Lung microvascular endothelial cell (primary cell): ENCODE results near the gene TSEN34. TPM values are rescaled to one million over a fixed set of nuclear protein-coding genes. Genes with fewer than 3 reads are reported as not detected.

Source experiments
- DNase-seq, 2 donors: peaks; one replicate each; pipeline versions ENCODE4 v3.0.0 to v3.0.0-alpha.2; 2010; ENCODE audit warnings: low read depth in 2 of 2
- total RNA-seq: library from RNA; depleted of rRNA; stranded (reverse); fragments of >200 nt; gene quantifications from 2 replicates; pipeline ENCODE4 v1.2.1, GENCODE V29; 2014

Gene TSEN34
- total RNA-seq = 35.1 and 38.8 TPM in 2 replicates

DNA sequence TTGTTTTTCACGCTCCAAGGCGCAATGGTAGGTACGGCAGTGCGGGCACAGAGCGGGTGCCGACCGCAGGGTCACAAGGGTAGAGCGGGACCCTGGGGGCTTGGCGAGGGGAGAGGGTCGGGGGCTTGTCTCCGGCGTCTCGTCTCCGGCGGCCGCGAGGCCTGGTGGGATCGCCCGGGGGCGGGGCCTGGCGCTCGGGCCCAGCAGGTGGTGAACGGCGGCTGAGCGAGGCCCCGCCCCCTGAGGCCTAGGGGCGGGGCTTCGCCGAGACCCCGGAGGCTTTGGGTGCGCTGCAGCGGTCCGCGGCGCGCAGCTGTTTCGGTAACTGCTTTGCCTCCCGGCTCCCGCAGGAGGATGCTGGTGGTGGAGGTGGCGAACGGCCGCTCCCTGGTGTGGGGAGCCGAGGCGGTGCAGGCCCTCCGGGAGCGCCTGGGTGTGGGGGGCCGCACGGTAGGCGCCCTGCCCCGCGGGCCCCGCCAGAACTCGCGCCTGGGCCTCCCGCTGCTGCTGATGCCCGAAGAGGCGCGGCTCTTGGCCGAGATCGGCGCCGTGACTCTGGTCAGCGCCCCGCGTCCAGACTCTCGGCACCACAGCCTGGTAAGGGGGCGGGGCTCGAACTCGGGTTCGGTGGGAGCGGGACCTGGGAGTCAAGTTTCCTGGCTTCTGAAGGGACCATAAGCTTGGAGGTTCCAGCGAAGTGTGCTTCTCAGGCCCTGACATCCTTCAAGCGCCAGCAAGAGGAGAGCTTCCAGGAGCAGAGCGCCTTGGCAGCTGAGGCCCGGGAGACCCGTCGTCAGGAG lies at the start of gene TSEN34:
Gene TSEN34, plus strand, starts transcription at position 298 of the 800 bp plus-strand sequence. Its CDS starts 57 bp downstream, at position 355.
- peak; percentile 80 to 87 for DNase-seq

DNA sequence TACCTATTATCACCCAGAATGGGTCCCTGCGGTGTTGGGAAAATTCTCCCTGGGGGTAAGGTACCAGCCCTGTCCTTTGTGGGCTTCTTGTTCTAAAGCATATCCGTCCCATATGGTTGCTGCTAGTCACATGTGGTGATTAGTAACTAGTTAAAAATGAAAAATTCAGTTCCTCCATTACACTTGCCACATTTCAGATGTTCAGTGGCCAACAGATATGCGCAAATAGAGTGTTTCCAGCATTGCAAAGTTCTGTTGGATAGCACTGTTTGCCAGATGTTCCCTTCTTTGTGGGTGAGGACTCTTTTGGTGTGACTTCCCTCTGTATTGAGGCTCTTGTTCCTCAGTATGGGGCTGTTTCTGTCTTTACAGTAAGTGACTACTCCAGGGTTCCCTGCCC lies 49.8 kb upstream of the TSEN34 start:
- DNase-seq = no peak

DNA sequence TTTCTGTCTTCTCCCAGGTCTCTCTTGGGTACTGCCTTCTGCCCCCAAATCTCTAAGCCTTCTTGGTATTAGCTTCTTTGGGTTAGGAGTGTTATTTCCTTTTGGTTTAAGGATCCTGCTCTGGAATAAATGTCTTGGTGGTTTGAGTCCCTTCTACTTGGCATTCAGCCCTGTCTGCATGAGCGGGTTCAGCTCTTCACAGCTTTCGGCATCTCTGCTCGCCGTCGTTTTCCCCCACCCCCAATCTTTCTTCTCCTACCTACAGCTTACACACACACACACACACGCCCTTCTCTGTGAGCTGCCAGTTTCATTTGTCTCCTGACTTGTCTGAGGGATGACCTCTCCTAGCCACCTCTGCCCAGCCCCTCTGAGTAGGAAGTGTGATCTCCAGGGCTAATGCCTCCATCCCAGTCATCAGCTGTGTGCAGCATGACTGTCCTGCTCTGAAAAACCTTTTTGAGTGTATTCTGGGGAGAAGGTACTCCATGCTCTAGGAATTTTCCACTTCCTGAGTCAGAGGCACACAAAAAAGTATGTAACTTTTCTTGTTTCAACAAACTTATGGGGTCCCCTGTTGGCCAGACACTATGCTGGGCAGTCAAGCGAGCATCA lies 48.8 kb upstream of the TSEN34 start:
- DNase-seq = no peak

DNA sequence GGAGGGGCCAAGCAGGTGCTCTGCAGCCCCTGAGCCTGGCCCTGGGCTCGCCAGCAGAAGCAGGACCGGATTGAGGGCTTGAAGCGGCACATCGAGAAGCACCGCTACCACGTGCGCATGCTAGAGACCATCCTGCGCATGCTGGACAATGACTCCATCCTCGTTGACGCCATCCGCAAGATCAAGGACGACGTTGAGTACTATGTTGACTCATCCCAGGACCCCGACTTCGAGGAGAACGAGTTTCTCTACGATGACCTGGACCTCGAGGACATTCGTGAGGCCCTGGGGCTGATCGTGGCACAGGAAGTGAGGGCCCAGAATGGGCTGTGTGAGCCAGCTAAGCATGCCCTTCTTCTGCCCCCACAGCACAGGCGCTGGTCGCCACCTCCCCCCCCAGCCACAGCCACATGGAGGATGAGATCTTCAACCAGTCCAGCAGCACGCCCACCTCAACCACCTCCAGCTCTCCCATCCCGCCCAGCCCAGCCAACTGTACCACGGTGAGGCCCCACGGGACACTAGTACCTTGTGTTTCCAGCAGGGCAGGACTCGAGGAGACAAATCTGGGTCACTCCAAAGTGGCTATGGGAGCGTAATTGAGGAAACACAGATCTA lies 45.5 kb upstream of the TSEN34 start:
- no peak for DNase-seq

DNA sequence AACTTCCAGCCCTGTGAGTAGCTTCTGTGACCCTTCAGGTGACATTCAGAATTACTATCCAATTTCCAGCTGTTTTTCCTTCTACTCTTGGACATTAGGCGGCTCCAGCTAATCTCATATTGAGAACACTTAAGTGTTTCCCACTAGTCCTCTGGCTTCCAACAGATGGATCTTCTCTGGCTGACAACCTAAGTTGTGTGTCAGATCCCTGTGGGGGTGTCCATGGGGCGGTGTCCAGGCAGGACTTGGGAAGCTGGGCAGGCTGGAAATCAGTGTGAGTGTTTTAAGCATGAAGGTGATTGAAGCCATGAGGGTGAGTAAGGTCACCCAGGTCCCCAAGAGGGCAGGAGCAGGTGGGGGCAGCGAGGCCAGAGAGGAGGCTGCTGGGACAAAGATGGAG lies 43.4 kb upstream of the TSEN34 start:
- no peak for DNase-seq

DNA sequence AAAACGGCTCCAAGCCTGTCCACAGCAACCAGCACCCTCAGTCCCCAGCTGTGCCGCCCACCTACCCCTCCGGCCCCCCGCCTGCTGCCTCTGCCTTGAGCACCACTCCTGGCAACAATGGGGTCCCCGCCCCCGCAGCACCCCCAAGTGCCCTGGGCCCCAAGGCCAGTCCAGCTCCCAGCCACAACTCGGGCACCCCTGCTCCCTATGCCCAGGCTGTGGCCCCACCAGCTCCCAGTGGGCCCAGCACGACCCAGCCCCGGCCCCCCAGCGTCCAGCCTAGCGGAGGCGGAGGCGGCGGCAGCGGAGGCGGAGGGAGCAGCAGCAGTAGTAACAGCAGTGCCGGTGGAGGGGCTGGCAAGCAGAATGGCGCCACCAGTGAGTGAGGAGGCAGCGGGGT lies 43.0 kb upstream of the TSEN34 start:
- DNase-seq = no peak

DNA sequence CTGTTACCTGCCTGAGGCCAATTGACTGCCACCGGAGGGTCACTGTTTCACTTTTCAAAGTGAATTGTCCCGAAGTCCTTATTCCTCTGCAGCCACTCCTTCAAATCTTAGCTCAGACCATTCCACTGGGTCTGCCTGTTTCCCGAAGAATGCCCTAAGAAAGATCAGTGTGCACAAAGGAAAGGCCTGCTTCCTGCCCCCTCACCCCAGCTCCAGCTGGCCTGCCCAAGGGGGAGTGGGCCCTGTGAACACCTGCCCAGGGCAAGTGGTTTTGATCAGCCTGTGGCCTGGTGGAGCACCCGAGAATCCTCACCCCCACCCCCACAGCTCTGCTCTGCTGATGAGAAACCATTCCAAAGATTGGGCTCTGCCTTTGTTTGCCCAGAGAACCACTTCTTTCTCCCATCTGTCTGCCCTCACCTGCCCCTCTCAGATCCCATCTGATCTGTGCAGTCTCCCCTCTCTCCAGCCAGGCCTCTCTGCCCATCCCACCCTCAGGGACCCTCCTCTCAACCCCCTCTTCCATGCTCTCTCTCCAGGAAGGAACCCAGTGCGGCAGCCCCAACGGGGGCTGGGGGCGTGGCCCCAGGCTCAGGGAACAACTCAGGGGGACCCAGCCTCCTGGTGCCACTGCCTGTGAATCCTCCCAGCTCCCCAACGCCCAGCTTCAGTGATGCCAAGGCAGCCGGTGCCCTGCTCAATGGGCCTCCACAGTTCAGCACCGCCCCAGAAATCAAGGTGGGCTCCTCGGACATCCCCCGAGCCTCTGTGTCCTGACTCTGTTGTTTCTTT lies 41.9 kb upstream of the TSEN34 start:
- peak in 1 of 2 donors; percentile 87 for DNase-seq

DNA sequence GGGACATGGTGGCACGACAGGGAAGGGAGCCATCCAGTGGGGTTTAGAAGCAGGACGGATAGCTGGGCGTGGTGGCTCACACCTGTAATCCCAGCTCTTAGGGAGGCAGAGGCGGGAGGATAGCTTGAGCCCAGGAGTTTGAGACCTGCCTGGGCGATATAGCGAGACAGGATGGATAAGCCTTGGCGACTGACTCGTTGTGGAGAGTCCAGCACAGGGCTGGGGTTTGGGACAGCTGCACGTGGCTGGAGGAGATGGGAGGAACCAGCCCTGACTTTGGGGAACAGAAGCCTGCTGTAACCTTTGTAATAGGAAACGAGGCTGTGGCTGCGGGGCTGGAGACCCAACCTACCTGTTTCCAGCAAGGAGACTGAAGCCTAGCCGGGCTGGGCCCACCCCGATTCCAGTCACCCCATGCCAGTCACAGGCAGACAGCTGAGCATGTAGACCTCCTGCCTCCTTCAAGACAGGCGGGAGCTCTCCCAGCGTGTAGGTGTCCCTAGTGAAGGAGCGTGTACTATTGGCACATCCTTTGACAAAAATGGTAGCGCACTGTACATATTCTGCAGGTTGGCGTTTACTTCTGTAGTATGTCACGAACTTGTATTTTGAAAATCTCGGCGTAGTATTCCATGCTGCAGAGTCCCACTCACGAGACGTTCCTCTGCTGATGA lies 39.6 kb upstream of the TSEN34 start:
- no peak for DNase-seq

DNA sequence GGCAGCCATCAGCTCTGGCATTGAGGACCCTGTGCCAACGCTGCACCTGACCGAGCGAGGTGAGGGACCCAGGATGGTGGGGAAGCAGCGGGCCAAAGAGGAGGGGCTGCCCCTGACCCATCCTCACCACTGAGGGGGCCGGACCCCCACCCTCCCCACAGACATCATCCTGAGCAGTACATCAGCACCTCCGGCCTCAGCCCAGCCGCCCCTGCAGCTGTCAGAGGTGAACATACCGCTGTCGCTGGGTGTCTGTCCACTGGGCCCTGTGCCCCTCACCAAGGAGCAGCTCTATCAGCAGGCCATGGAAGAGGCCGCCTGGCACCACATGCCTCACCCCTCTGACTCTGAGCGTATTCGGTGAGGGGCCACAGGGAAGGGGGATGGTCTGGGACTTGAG lies 38.8 kb upstream of the TSEN34 start:
- no peak for DNase-seq

DNA sequence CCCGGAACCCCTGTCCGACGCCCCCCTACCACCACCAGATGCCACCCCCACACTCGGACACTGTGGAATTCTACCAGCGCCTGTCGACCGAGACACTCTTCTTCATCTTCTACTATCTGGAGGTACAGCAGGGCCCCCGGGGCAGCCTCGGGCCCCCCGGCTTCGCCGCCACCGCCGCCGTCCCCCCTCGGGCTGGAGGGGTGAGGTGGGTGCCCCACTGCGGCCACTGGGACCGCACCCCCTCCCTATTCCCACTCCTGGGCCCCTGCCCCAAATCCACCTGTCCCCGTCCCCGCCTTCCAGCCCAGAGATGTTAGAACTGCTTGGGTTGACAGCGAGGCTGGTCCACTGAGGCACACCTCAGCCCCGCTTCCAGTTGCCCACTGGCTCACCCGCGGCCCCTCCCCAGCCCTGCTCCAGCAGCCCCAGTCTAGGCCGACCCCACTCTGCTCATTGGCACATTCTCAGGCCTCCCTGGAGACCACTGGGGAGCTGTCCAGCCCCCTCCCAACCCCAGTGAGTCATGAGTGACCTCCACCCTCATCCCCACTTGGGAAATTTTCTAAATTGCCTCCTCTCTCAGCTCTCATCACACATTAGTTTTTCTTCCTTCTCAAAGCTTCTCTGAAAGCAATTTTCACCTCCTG lies 38.1 kb upstream of the TSEN34 start:
- DNase-seq = no peak

DNA sequence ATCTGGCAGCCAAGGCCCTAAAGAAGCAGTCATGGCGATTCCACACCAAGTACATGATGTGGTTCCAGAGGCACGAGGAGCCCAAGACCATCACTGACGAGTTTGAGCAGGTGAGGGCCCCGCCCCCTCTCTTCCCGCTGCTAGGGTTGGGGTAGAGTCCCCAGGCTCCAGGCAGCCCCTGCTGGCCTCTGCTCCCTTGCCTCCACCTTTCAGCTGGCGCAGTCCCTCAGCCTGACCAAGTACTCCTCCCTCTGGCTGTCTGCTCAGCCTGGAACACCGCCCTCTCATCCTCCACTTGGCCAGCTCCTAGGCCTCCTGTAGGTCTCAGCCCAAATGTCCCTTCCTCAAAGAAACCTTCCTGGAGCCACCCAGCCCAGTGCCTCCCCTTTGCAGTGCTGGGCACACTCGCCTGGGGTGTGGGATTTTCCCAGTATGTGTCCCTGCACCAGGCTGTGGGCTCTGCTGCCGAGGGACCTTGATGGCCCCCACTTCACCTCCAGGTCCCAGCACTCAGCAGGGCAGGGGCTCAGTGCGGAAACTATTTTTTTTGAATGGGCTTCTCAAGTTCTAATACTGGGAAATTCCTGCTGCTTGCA lies 37.3 kb upstream of the TSEN34 start:
- DNase-seq = no peak

DNA sequence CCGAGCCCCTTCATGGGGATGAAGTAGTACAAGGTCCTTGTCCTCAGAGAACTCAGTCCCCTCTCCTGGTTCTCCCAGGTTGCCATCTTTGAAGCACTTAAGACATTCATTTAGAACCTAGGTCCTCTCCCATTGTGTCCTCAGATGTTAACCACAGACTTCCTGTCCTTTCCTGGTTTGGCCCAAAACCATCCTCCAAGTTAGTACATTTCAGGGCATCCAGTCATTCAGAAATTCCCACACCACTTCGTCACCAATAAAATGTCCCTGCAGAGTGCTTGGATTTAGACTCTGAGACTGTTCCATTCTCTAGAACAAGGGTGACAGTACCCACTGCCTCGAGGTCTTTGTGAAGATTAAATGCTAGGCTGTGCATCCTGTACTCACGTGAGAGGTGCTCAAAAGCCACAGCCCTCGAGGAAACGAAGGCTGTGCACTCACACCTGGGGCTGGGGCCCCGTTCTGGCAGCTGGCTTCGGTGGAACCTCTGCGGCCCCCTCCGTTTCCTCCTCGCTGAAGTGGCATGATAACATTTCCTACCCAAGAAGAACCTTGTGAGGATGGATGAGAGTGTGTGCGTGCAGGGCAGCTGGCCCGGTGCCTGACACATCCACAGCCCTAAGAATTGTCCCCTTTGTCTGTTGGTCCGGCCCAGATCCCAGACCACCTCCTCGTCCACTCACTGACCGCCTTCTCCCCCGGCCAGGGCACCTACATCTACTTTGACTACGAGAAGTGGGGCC lies 36.3 kb upstream of the TSEN34 start:
- peak in 1 of 2 donors; percentile 54 for DNase-seq

DNA sequence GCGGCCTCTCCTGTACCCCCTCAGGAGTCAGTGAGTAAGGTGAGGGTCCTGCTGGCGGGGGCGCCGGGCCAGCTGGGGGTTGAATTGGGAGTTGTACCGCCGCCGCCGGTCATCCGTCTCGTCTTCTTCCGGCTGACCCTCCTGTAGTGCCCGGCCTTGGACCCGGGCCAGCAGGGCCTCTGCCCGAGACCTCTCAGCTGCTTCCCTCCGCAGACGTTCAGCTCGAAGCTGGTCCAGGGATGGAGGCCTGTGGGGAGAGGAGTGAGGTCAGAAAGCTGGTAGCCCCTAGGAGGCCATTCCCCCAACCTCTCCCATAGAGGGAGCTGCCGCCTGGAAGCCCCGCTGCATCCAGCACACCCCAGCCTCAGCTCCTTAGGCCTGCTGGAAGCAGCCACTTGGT lies 35.4 kb upstream of the TSEN34 start:
- peak in 1 of 2 donors; percentile 24 for DNase-seq

DNA sequence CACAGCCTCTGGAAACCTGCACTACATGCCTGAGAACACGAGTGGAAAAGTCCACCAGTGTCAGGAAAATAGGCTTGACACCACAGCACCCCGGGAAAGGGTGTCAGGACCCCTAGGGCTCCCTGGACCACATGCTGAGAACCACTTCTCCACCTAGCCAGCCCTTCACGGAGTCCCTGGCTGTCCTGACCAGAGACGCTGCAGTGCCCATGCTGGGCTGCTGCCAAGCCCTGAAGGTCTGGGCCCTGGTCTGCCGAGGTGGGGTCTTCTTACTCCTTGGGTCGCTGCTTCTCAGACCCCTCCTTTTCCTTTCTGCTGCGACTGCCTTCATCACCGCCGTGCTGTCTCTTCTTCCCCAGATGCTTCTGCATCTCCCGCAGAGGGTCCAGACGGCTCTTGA lies 34.6 kb upstream of the TSEN34 start:
- no peak for DNase-seq

DNA sequence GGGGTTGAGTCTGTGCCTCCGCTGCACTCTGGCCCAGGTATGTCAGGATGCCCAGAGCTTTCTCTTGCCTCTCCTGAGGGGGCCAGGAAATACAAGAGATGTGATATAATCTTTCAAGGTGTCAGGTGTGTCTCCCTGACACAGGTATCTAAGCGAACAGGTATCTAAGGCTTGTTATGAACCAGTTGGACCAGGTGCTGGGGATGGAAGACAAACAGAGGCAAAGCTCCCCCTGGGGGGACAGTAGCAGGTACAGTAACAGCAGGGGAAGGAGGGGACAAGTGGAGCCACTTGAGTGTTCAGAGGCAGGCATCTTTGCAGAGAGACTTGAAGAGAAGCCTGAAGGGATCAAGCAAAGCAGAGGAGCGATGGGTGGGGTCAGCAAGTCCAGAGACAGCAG lies 34.2 kb upstream of the TSEN34 start:
- DNase-seq = no peak

DNA sequence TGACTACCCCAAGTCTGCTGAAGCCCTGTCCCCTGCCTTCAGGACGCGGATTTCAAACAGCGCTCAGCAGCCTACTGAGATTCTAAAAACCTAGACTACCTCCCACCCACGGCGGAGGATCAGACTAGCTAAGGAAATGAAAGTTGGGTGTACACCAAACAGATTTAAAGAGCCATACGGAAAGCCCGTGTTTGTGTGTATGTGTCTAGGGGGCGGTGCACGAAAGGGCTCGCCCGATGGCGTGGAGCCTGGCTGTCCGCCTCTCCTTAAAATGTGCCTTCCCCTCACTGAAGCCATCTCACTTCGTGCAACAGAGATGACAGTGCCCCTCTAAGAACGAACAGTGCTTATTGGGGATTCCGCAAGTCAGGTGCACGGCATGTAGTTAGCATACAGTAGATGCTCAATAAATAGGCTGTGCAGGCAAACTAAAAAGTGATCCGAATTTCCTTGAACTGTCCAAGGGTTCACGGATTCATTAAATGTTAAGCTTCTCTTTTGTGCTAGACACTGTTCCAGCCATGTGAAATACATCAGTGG lies 32.2 kb upstream of the TSEN34 start:
- peak; percentile 23 to 26 for DNase-seq

DNA sequence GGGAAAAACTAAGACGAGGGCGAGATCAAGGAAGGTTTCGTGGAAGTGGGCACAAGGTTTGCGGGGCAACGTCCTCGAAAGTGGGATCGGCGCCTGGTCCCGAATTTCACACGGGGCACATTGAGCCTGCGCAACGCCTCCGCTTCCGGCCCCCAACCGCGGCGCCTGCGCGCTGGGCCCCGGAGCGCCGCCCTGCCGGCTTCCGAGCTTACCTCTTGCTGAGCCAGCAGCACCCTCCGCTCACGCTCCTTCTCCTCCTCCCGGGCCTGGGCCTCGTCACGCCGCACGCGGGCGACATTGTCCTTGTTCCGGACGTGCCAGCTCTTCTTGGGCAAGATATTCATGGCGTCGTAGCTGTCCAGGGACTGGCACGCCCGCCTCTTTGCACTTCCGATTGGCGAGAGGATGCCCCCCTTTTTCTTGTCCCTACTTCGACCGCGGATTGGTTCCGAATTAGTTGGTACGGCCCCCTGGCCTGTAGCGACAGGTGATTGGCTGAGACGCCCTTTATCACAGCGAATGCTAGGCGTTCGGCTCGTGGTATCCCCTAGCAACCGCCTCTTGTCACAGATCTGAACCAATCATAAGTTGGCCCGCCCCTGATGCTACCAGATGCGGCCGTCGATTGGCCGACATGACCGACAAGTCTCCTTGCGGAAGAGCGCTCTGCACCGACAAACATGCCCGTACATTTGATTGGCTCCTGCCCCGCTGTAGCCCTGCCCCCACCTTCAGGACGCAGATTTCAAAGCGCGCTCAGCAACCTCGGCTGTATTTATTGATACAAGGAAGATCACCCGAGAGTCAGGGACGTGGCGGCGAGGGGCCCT lies 31.5 kb upstream of the TSEN34 start, which contains the start of gene LENG1:
Gene LENG1, minus strand, starts transcription at position 370 of the 830 bp plus-strand sequence. Its CDS starts 26 bp downstream, at position 344.
- DNase-seq = peak; percentile 100

DNA sequence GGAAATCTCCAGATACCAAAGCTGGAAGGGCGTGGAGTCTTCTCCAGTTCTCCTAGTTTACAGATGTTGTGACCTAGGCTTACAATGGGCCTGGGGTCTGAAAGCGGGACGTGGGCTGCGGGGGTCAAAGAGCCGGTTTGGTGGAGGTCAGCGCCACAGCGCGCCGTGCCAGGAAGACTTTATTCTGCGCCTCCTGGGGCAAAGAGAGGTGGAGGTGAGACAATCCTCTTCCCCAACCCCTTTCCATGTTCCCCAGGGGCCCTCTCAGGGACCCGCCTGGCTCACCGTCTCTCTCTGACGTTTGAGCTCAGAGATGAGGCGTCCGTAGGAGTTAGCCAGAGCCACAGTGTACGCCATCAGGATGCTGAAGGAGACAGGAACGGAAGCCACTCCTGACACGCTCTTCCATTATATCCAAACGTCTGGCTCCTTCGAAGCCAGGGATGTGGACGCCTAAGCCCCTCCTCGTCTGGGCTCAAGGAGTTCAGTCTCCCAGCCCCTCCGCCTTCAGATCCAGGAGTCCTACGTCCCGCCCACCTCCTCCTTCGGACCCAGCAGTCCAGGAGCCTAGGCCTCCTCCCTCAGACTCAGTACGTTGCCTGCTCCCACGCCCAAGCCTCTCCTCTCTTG lies 30.8 kb upstream of the TSEN34 start:
- DNase-seq = peak in 1 of 2 donors; percentile 57
